Mucosa of stomach (tissue), 1 donor: ENCODE measurements around the gene LDLRAD1.
A peak's percentile ranks its signal among the peaks of the same experiment; 100 is the strongest.
"Not testable (repeated sequence)": the region's sequence is repeated elsewhere in the genome, so short reads cannot be mapped to it uniquely, and the experiment has no call there.

ENCODE experiments used
- H3K27me3 ChIP-seq: one replicate; pipeline ENCODE4 v1.7.0; 2013; ENCODE audit warnings: mild to moderate bottlenecking, low read length; ENCODE audit not compliant: control insufficient read depth, insufficient read depth
- H3K36me3 ChIP-seq: one replicate; pipeline ENCODE4 v1.7.0; 2013; ENCODE audit warnings: low read length; ENCODE audit not compliant: control insufficient read depth, insufficient read depth
- H3K4me1 ChIP-seq: one replicate; pipeline ENCODE4 v1.7.0; 2013; ENCODE audit warnings: mild to moderate bottlenecking, low read length; ENCODE audit not compliant: control insufficient read depth, insufficient read depth
- H3K4me3 ChIP-seq: one replicate; pipeline ENCODE4 v1.7.0; 2013; ENCODE audit warnings: low read length
- H3K9ac ChIP-seq: one replicate; pipeline ENCODE4 v1.7.0; 2013; ENCODE audit warnings: mild to moderate bottlenecking, low read length, moderate library complexity
- H3K9me3 ChIP-seq: one replicate; pipeline ENCODE4 v1.7.0; 2013; ENCODE audit warnings: mild to moderate bottlenecking, low read length, moderate library complexity; ENCODE audit not compliant: control insufficient read depth
- donor health status: Pancreatic carcinoma.

The LDLRAD1 gene

DNA sequence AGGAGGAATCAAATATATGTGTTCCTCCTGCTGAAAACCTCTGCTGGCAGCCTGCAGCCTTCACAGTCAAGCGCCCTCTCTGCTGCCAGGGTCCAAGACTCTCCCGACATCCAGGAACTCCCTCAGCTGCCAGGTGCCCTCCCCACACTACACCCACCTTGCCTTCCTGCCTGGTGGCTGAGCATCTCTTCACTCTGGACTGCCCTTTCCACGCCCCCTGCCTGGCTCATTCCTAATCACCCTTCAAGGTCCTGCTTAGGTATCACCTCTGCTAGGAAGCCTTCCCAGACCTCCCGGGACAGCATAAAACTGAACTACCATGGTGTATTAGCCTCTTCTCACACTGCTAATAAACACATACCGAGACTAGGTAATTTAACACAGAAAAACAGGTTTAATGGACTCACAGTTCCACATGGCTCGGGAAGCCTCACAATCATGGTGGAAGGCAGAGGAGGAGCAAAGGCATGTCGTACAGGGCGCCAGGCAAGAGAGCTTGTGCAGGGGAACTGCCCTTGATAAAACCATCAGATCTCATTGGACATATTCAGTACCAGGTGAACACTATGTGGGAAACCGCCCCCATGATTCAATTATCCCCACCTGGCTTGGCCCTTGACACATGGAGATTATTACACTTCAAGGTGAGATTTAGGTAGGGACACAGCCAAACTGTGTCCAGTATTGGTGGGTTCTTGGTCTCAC, 15.3 kb downstream of the LDLRAD1 start:
- Histone ChIP-seq H3K9ac (no peak overlapping the region), H3K36me3 (no peaks in the 10 kb centered on the region), H3K9me3 (no peaks in the 10 kb centered on the region)

DNA sequence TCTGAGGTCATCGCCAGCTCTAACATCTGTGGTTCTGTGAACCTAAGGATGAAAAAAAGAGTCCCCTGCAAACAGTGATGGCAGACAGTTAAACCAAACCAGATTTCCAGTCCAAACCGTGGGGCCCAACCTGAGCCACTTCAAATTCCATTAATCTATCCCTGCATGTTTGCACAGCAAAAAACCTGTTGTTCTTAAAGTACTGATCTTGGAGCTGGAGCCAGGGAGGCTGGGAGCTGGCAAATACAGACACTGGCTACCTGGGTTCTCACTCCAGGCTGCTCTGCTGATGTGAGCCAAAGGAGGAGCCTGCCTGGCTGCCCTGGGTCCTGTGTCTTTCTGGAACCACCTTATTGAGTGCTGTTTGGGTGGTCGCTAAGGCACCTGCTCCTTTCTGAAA, 16.4 kb downstream of the LDLRAD1 start:
- Histone ChIP-seq H3K9me3 (no peaks in the 10 kb centered on the region), H3K4me1 (peaks cover 10% of the 10 kb centered on the region), H3K27me3 (no peaks in the 10 kb centered on the region), H3K9ac (no peak overlapping the region), H3K4me3 (no peak overlapping the region), H3K36me3 (no peaks in the 10 kb centered on the region)

More for the DNA sequence above, 15.3 kb downstream of the LDLRAD1 start:
- H3K27me3 ChIP-seq: no peaks in the 10 kb centered on the region
- no peak overlapping the region for H3K4me3 ChIP-seq
- H3K4me1 ChIP-seq: peaks cover 10% of the 10 kb centered on the region

DNA sequence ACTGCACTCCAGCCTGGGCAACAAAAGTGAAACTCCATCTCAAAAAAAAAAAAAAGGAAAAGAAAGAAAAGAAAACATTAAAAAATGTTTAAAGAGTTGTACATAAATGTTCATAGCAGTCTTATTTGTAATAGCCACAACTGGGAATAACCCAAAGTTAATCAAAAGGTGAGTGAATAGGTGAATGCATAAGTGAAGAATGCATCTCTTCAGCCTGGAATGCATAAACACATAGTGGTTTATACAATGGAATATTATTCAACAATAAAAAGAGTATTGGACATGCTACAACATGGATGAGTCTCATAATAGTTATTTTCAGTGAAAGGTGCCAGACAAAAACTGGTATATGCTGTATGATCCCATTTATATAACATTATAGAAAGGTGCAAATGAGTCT, 18.1 kb downstream of the LDLRAD1 start:
- Histone ChIP-seq H3K9me3 (no peaks in the 10 kb centered on the region), H3K4me1 (peaks cover 10% of the 10 kb centered on the region), H3K36me3 (no peaks in the 10 kb centered on the region), H3K4me3 (no peak overlapping the region), H3K27me3 (no peaks in the 10 kb centered on the region), H3K9ac (no peak overlapping the region)

DNA sequence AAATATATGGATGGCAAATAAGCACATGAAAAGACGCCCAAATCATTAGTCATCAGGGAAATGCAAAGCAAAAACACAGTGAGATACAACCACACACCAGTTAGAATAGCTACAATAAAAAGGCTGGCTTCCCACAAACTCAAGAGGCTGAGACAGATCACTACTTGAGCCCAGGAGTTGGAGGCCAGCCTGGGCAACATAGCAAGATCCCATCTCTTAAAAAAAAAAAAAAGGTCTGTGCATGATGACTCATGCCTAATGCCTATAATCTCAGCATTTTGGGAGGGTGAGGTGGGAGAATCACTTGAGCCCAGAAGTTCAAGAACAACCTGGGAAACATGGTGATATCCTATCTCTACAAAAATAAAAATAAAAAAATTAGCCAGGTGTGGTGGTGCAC, 19.8 kb downstream of the LDLRAD1 start:
- Histone ChIP-seq H3K9me3 (no peaks in the 10 kb centered on the region), H3K9ac (no peak overlapping the region), H3K27me3 (no peaks in the 10 kb centered on the region), H3K36me3 (no peaks in the 10 kb centered on the region), H3K4me1 (peaks cover 10% of the 10 kb centered on the region), H3K4me3 (no peak overlapping the region)

DNA sequence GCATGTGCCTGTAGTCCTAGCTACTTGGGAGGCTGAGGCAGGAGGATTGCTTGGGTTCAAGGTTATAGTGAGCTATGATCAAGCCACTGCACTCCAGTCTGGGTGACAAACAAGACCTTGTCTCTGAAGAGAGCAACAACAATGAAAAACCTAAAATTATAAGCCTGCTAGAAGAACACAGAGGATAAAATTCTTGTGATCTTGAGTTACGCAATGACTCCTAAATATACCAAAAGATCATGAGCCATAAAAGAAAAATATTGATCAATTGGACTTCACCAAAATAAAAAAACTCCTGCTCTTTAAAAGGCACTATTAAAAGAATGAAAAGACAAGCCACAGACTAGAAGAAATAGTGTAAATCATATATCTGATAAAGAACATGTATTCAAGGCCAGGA, 22.3 kb downstream of the LDLRAD1 start:
- H3K4me1 ChIP-seq: no peaks in the 10 kb centered on the region
- H3K36me3 ChIP-seq: no peaks in the 10 kb centered on the region
- H3K27me3 ChIP-seq: no peaks in the 10 kb centered on the region
- no peak overlapping the region for H3K4me3 ChIP-seq
- no peak overlapping the region for H3K9ac ChIP-seq
- no peaks in the 10 kb centered on the region for H3K9me3 ChIP-seq

DNA sequence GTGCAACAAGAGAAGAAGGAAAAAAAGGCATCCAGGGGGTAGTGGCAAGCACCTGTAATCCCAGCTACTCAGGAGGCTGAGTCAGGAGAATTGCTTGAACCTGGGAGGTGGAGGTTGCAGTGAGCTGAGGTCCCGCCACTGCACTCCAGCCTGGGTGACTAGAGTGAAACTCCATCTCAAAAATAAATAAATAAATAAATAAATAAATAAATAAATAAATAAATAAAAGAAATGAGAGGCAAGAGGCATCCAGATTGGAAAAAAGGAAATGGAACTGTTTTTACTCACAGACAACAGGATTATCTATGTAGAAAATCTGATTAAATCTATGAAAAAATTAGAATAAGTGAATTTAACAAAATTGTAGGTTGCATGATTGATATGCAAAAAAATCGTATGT, 23.5 kb downstream of the LDLRAD1 start:
- H3K9me3 ChIP-seq, H3K27me3 ChIP-seq, H3K4me3 ChIP-seq, H3K4me1 ChIP-seq, H3K9ac ChIP-seq, H3K36me3 ChIP-seq: not testable (repeated sequence)

DNA sequence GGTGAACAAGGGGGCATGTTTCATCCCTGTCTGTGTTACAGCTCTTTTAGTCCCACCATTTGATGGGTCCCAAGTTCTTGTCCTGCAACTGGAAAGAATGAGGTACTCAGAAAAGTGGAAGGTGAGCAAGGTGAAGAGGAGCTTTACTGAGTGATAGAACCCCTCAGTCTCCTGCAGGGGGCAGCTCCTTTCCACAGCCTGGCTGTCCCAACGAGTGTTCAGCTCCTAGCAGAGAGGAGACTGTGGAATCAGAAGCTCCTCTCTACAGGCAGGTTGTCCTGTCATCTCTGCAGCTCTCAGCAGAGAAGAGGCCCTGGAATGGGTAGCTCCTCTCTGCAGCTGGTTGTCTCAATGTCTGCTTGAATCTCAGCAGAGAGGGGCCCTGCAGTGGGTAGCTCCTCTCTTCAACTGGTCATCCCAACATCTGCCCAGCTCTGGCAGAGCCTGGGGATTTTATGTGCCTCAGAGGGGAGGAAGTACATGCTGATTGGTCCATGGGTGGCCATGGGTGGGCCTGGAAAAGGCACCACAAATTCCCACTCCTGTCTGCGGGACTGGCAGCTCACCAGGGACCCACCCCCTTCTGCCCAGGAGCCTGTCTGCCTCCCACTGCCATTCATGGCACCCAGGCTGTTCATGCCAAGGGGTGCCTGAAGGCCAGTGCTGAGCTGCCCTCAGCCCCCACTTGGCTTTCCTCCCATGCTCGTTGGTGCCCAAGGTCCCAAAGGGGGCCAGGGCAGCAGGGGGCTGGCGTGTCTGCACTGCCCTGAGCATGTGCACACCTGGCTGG, 25.7 kb downstream of the LDLRAD1 start:
- no peaks in the 10 kb centered on the region for H3K27me3 ChIP-seq

DNA sequence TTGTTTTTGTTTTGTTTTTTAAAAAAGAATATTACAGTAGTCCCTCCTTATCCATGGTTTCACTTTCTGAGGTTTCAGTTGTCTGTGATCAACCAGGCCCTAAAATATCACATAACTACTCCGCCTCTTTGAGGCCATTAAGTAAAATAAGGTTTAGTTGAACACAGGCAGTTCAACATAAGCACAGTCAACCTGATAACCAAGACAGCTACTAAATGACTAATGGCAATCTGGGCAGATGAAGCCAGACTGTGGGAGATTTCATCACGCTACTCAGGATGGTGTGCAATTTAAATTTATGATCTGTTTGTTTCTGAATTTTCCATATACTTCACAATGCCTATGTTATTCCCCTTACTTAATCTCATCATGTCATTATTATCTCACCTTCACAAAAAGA, 30.1 kb downstream of the LDLRAD1 start:
- Histone ChIP-seq H3K4me3 (no peak overlapping the region), H3K27me3 (no peaks in the 10 kb centered on the region), H3K9me3 (no peaks in the 10 kb centered on the region), H3K4me1 (peaks cover under 1% of the 10 kb centered on the region), H3K36me3 (no peaks in the 10 kb centered on the region), H3K9ac (no peak overlapping the region)

More for the DNA sequence above, 25.7 kb downstream of the LDLRAD1 start:
- Histone ChIP-seq H3K4me1 (no peaks in the 10 kb centered on the region), H3K9me3 (no peaks in the 10 kb centered on the region), H3K36me3 (no peaks in the 10 kb centered on the region), H3K4me3 (no peak overlapping the region), H3K9ac (no peak overlapping the region)

DNA sequence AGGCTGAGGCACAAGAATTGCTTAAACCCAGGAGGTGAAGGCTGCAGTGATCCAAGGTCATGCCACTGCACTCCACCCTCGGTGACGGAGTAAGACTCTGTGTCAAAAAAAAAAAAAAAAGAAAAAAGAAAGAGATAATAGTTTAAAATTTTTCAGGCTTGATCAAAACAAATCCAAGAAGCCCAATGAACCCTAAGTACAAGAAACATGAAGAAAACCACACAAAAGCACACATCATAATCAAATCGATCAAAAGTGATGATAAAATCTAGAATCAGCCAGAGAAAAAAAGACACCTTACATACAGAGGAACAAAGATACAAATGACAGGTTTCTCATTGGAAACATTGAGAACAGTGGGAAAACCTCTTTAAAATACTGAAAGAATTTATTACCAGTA, 31.5 kb downstream of the LDLRAD1 start:
- no peaks in the 10 kb centered on the region for H3K36me3 ChIP-seq
- H3K27me3 ChIP-seq: no peaks in the 10 kb centered on the region
- no peak overlapping the region for H3K9ac ChIP-seq
- no peak overlapping the region for H3K4me3 ChIP-seq
- peaks cover 12% of the 10 kb centered on the region for H3K4me1 ChIP-seq
- no peaks in the 10 kb centered on the region for H3K9me3 ChIP-seq

DNA sequence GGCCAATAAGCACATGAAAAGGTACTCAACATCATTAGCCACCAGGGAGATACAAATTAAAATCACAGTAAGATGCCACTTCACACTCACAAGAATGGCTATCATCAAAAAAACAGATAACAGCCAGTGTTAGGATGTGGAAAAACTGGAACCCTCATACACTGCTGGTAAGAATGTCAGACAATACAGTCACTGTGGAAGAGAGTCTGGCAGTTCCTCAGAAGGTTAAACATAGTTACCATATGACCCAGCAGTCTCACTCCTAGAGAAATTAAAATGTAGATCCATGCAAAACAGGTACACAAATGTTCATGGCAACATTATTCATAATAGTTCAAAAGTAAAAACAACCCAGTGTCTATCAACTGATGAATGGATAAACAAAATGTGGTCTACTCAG, 33.3 kb downstream of the LDLRAD1 start:
- no peaks in the 10 kb centered on the region for H3K36me3 ChIP-seq
- H3K27me3 ChIP-seq: no peaks in the 10 kb centered on the region
- peaks cover 12% of the 10 kb centered on the region for H3K4me1 ChIP-seq
- H3K9me3 ChIP-seq: no peaks in the 10 kb centered on the region
- H3K9ac ChIP-seq: no peak overlapping the region
- no peak overlapping the region for H3K4me3 ChIP-seq

DNA sequence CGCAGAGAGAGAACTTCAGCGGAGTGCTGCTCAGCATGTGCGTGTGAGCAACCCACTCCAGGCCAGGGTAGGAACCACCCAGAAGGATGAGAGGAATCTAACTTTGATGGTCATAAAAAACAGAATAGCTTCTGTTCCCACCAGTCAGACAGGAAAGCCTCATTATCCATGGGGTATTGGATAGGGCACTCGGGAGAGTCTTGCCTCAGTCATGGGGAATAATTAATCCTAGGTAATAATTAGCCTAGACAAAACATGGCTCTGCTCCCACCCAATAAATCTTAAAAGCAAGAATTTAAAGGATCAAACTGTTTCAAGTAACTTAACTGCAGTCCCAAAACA, 35.3 kb downstream of the LDLRAD1 start:
- no peak overlapping the region for H3K4me3 ChIP-seq

DNA sequence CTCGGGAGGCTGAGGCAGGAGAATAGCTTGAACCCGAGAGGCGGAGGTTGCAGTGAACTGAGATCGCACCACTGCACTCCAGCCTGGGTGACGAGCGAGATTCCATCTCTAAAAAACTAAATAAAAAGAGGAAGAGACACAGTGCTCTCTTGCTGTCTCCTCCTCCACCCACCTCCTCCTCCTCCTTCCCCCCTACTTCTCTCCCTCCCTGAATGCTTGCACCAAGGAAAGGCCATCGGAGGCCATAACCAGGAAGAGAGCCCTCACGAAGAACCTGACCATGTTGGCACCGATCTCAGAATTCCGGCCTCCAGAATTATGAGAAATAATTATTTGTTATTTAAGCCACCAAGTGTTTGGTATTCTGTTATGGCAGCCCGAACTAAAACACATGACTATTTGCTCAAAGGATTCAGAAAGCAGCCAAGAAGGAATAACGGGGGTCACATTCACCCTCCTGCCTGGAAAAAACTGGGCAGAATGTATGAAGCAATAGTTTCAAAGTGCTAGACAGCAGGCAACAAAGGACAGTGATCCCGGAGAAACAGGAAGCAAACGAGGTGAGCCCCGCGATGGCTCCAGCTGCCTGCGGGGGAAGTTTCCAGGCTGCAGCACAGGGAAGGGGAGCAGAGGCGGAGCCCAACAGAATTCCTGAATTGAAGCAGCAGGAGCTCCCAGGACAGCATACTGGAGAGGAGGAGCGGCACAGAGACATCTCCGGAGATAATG, 35.8 kb downstream of the LDLRAD1 start:
- H3K4me1 ChIP-seq: peaks cover 12% of the 10 kb centered on the region
- H3K27me3 ChIP-seq: no peaks in the 10 kb centered on the region
- H3K4me3 ChIP-seq: no peak overlapping the region
- peak overlapping the region; percentile 58 for H3K9ac ChIP-seq
- H3K9me3 ChIP-seq: no peaks in the 10 kb centered on the region
- no peaks in the 10 kb centered on the region for H3K36me3 ChIP-seq

More for the DNA sequence above, 35.3 kb downstream of the LDLRAD1 start:
- Histone ChIP-seq H3K9me3 (no peaks in the 10 kb centered on the region), H3K36me3 (no peaks in the 10 kb centered on the region), H3K9ac (peak overlapping the region; percentile 58), H3K27me3 (no peaks in the 10 kb centered on the region), H3K4me1 (peaks cover 12% of the 10 kb centered on the region)
